Measurements from ENCODE around the gene TMEM63C. TPM values are rescaled to one million over a fixed set of nuclear protein-coding genes. Genes with fewer than 3 reads are reported as not detected.

Gene TMEM63C
- polyA plus RNA-seq, 1 donor from 2014 or later: 11.1 TPM

- peaks cover 20% of the 10 kb centered on the region for H3K27me3 ChIP-seq (ENCODE audit: insufficient read depth, low read depth, low read length)
- peak overlapping the region; percentile 67 for H3K27ac ChIP-seq (ENCODE audit: low read length)
Observed at GRCh38 chr14:77275601-77276017, 94.0 kb downstream of the TMEM63C start.

GRCh38 chr14:77276295-77276935, 94.8 kb downstream of the TMEM63C start:
- no peaks in the 10 kb centered on the region for H3K79me2 ChIP-seq (replicated peaks; ENCODE audit: insufficient read depth, low read length)
- no peaks in the 10 kb centered on the region for H3F3A ChIP-seq (ENCODE audit: insufficient read depth, low read length, poor library complexity, severe bottlenecking)
- H3K4me2 ChIP-seq (ENCODE audit: low read length): no peak overlapping the region
- H3K9ac ChIP-seq (ENCODE audit: low read length): peak overlapping the region; percentile 25
- peaks cover 12% of the 10 kb centered on the region for H3K27me3 ChIP-seq (ENCODE audit: insufficient read depth, low read depth, low read length)
- peak overlapping the region; percentile 29 for H3K4me3 ChIP-seq (ENCODE audit: low read length)
- no peak overlapping the region for H2AFZ ChIP-seq (ENCODE audit: low read depth, low read length)
- no peaks in the 10 kb centered on the region for H3K9me2 ChIP-seq (ENCODE audit: insufficient read depth, low read length)
- no peaks in the 10 kb centered on the region for H3K9me3 ChIP-seq (ENCODE audit: low read length)
- H4K20me1 ChIP-seq (ENCODE audit: insufficient read depth): no peaks in the 10 kb centered on the region
- TF ChIP-seq EZH2 (IDR thresholded peaks at IDR 0.05; ENCODE audit: borderline replicate concordance, insufficient read depth, low read length, poor library complexity, severe bottlenecking): no peak
- no peak for TF ChIP-seq EP300 (conservative IDR thresholded peaks at IDR 0.05; ENCODE audit: poor library complexity, severe bottlenecking)
- TF ChIP-seq POLR2AphosphoS5 (IDR thresholded peaks at IDR 0.05): no peak
- no peak for TF ChIP-seq REST (IDR thresholded peaks at IDR 0.05; ENCODE audit: borderline replicate concordance)
- TF ChIP-seq MXI1 (conservative IDR thresholded peaks at IDR 0.05; ENCODE audit: poor library complexity, severe bottlenecking): no peak
- TF ChIP-seq SMC3 (conservative IDR thresholded peaks at IDR 0.05; ENCODE audit: poor library complexity): no peak
- no peak for TF ChIP-seq TAF1 (IDR thresholded peaks at IDR 0.05; ENCODE audit: low read depth)
- H3K36me3 ChIP-seq (ENCODE audit: insufficient read depth, low read length): no peaks in the 10 kb centered on the region
- peak overlapping the region; percentile 67 for H3K27ac ChIP-seq (ENCODE audit: low read length)

More at GRCh38 chr14:77275601-77276017, 94.0 kb downstream of the TMEM63C start:
- Histone ChIP-seq H3K4me2 (ENCODE audit: low read length) (no peak overlapping the region), H3K9ac (ENCODE audit: low read length) (peak overlapping the region; percentile 32), H2AFZ (ENCODE audit: low read depth, low read length) (no peak overlapping the region), H3K4me3 (ENCODE audit: low read length) (peak overlapping the region; percentile 29), H3K36me3 (ENCODE audit: insufficient read depth, low read length) (no peaks in the 10 kb centered on the region), H3K9me3 (ENCODE audit: low read length) (no peaks in the 10 kb centered on the region), H4K20me1 (ENCODE audit: insufficient read depth) (no peaks in the 10 kb centered on the region), H3K9me2 (ENCODE audit: insufficient read depth, low read length) (no peaks in the 10 kb centered on the region), H3F3A (ENCODE audit: insufficient read depth, low read length, poor library complexity, severe bottlenecking) (no peaks in the 10 kb centered on the region), H3K79me2 (replicated peaks; ENCODE audit: insufficient read depth, low read length) (no peaks in the 10 kb centered on the region)
- no peak for TF ChIP-seq REST (IDR thresholded peaks at IDR 0.05; ENCODE audit: borderline replicate concordance)
- TF ChIP-seq TAF1 (IDR thresholded peaks at IDR 0.05; ENCODE audit: low read depth): no peak
- no peak for TF ChIP-seq MXI1 (conservative IDR thresholded peaks at IDR 0.05; ENCODE audit: poor library complexity, severe bottlenecking)
- peak; percentile 51 for TF ChIP-seq CTCF (IDR thresholded peaks at IDR 0.05; ENCODE audit: poor library complexity, severe bottlenecking)
- TF ChIP-seq POLR2AphosphoS5 (IDR thresholded peaks at IDR 0.05): peak; percentile 25
- TF ChIP-seq SMC3 (conservative IDR thresholded peaks at IDR 0.05; ENCODE audit: poor library complexity): peak; percentile 20
- peak; percentile 36 for TF ChIP-seq RAD21 (conservative IDR thresholded peaks at IDR 0.05)

Measured in neural cell (in vitro differentiated cells).